WTC11 (cell line): ENCODE data around the gene IFT20.

ENCODE experiments used
- FOXP4 ChIP-seq: sonication (generic); formaldehyde crosslinking; IDR thresholded peaks from 2 replicates; pipeline ENCODE4 v1.8.0; 2022; ENCODE audit warnings: mild to moderate bottlenecking, missing genetic modification reagents
- TF ChIP-seq, protein P1 (sequence below): fragments of 200-600 bp; IDR thresholded peaks from 2 replicates; pipeline ENCODE4 v1.8.0; 2022; ENCODE audit warnings: antibody characterized with exemption

DNA sequence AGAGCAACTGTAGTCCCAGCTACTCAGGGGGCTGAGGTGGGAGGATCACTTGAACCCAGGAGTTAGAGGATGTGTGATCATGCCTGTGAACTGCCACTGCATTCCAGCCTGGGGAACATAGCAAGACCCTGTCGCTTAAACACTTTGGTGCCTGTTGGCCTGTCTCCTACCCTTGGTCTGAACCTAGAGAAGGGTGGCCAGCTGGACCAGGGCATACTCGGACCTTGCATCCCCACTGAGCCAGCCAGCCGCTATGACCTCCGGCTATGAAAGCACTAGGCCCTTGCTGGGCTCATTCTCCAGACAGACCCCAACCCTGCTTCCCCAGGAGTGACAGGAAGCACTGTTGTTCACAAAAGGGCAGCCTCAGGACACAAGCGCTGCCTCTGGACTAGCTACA is 4.6 kb downstream of the IFT20 start:
- TF ChIP-seq, protein P1, sequence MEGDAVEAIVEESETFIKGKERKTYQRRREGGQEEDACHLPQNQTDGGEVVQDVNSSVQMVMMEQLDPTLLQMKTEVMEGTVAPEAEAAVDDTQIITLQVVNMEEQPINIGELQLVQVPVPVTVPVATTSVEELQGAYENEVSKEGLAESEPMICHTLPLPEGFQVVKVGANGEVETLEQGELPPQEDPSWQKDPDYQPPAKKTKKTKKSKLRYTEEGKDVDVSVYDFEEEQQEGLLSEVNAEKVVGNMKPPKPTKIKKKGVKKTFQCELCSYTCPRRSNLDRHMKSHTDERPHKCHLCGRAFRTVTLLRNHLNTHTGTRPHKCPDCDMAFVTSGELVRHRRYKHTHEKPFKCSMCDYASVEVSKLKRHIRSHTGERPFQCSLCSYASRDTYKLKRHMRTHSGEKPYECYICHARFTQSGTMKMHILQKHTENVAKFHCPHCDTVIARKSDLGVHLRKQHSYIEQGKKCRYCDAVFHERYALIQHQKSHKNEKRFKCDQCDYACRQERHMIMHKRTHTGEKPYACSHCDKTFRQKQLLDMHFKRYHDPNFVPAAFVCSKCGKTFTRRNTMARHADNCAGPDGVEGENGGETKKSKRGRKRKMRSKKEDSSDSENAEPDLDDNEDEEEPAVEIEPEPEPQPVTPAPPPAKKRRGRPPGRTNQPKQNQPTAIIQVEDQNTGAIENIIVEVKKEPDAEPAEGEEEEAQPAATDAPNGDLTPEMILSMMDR = no peak
- no peak for TF ChIP-seq FOXP4
